ENCODE data around the gene POLD2. TPM values are rescaled to one million over a fixed set of nuclear protein-coding genes. Genes with fewer than 3 reads are reported as not detected.

POLD2 gene
- total RNA-seq, 1 experiment from 2014 or later = 154 TPM

- TF ChIP-seq AR (CRISPR knock-in tag; IDR thresholded peaks at IDR 0.05) = no peak
- no peak for TF ChIP-seq NR3C1 (CRISPR knock-in tag; conservative IDR thresholded peaks at IDR 0.05; ENCODE audit: low read depth)
- no peak for TF ChIP-seq STAT6 (CRISPR knock-in tag; conservative IDR thresholded peaks at IDR 0.05; ENCODE audit: low read depth)
- TF ChIP-seq ZSCAN18 (CRISPR knock-in tag; IDR thresholded peaks at IDR 0.05) = no peak
Observed at GRCh38 chr7:44172803-44173424, 49.6 kb upstream of the POLD2 start (continued).

GRCh38 chr7:44172352-44172751 lies 49.0 kb upstream of the POLD2 start:
- POLR2A ChIA-PET = no interaction called here
- H3K27ac Mint-ChIP-seq = no peak overlapping the region
- H3K4me1 Mint-ChIP-seq = 0 out of 2 replicates have a peak, but pooled peaks cover 6% of the 10 kb centered on the region
- H3K9me3 Mint-ChIP-seq = peaks cover 4% of the 10 kb centered on the region; the same call in 1 of the 2 replicates
- CTCF ChIA-PET = no interaction called here
- no peaks in the 10 kb centered on the region for H3K36me3 Mint-ChIP-seq
- no peak overlapping the region for H3K4me3 Mint-ChIP-seq
- no peak for ATAC-seq
- DNase-seq (ENCODE audit: low spot score) = no peak
- TF ChIP-seq RELA (CRISPR knock-in tag; IDR thresholded peaks at IDR 0.05; ENCODE audit: borderline replicate concordance) (no peak), IRF2 (CRISPR knock-in tag; IDR thresholded peaks at IDR 0.05; ENCODE audit: borderline replicate concordance, low read depth) (no peak), NR3C1 (CRISPR knock-in tag; conservative IDR thresholded peaks at IDR 0.05; ENCODE audit: low read depth) (no peak), ATF2 (CRISPR knock-in tag; IDR thresholded peaks at IDR 0.05; ENCODE audit: borderline replicate concordance, low read depth) (no peak), E2F4 (CRISPR knock-in tag; IDR thresholded peaks at IDR 0.05; ENCODE audit: borderline replicate concordance, low read depth) (no peak), ARID4B (CRISPR knock-in tag; IDR thresholded peaks at IDR 0.05; ENCODE audit: borderline replicate concordance) (no peak), TEAD1 (CRISPR knock-in tag; IDR thresholded peaks at IDR 0.05) (no peak), CTCF (IDR thresholded peaks at IDR 0.05) (no peak), OVOL2 (CRISPR knock-in tag; IDR thresholded peaks at IDR 0.05; ENCODE audit: borderline replicate concordance) (no peak), FOXJ3 (CRISPR knock-in tag; IDR thresholded peaks at IDR 0.05; ENCODE audit: borderline replicate concordance) (no peak), NR1H2 (CRISPR knock-in tag; IDR thresholded peaks at IDR 0.05) (no peak), IRF1 (CRISPR knock-in tag; IDR thresholded peaks at IDR 0.05) (no peak), FOXP1 (CRISPR knock-in tag; IDR thresholded peaks at IDR 0.05; ENCODE audit: borderline replicate concordance) (no peak), NR2C2 (CRISPR knock-in tag; IDR thresholded peaks at IDR 0.05) (no peak), ZNF396 (CRISPR knock-in tag; IDR thresholded peaks at IDR 0.05; ENCODE audit: borderline replicate concordance) (no peak)
- H3K27me3 Mint-ChIP-seq (ENCODE audit: low read depth) = peaks cover 9% of the 10 kb centered on the region

All from WTC11 (cell line).